GM06990 (cell line): ENCODE data around the gene GALM.
"Not testable (repeated sequence)": the region's sequence is repeated elsewhere in the genome, so short reads cannot be mapped to it uniquely, and the experiment has no call there.

ENCODE experiments used
- DNase-seq: peaks from one replicate; pipeline ENCODE4 v3.0.0-alpha.2; 2011; ENCODE audit not compliant: insufficient read length; ENCODE audit errors: extremely low read depth
- H3K27me3 ChIP-seq: replicated peaks from 2 replicates; pipeline ENCODE4 v1.6.0; 2011; ENCODE audit warnings: low read length; ENCODE audit not compliant: control insufficient read depth, insufficient read depth
- H3K36me3 ChIP-seq: 2 replicates; pipeline ENCODE4 v1.5.1; 2011; ENCODE audit warnings: low read length; ENCODE audit not compliant: control insufficient read depth, insufficient read depth
- H3K4me3 ChIP-seq: replicated peaks from 2 replicates; pipeline ENCODE4 v1.5.1; 2011; ENCODE audit warnings: low read depth, mild to moderate bottlenecking, control low read depth, low read length
- CTCF ChIP-seq: IDR thresholded peaks from 2 replicates; pipeline ENCODE4 v1.5.1; 2011; ENCODE audit warnings: low read length, control low read depth, mild to moderate bottlenecking, inconsistent platforms; ENCODE audit not compliant: insufficient read depth, poor library complexity, severe bottlenecking

GALM gene

GRCh38 chr2:38733300-38733971 is 67.5 kb downstream of the GALM start:
- no peak overlapping the region for H3K4me3 ChIP-seq
- no peaks in the 10 kb centered on the region for H3K27me3 ChIP-seq
- DNase-seq: no peak
- no peak for TF ChIP-seq CTCF
- peaks cover 1% of the 10 kb centered on the region for H3K36me3 ChIP-seq

- no peak for TF ChIP-seq CTCF
- Histone ChIP-seq H3K36me3 (peaks cover 1% of the 10 kb centered on the region), H3K27me3 (no peaks in the 10 kb centered on the region), H3K4me3 (no peak overlapping the region)
- no peak for DNase-seq
These were observed 68.6 kb downstream of the GALM start for GRCh38 chr2:38734299-38735058.

- Histone ChIP-seq H3K4me3 (no peak overlapping the region), H3K36me3 (peaks cover 1% of the 10 kb centered on the region), H3K27me3 (no peaks in the 10 kb centered on the region)
- no peak for TF ChIP-seq CTCF
- DNase-seq: no peak
These were observed 70.0 kb downstream of the GALM start for GRCh38 chr2:38735999-38736320.

- H3K36me3 ChIP-seq, H3K4me3 ChIP-seq, H3K27me3 ChIP-seq, DNase-seq: not testable (repeated sequence)
These were observed 71.2 kb downstream of the GALM start for GRCh38 chr2:38737000-38737698.

- no peaks in the 10 kb centered on the region for H3K27me3 ChIP-seq
- DNase-seq: no peak
- no peak overlapping the region for H3K4me3 ChIP-seq
- H3K36me3 ChIP-seq: peaks cover 4% of the 10 kb centered on the region
- no peak for TF ChIP-seq CTCF
These were observed 72.0 kb downstream of the GALM start for GRCh38 chr2:38737925-38738324.

- DNase-seq: no peak
- H3K36me3 ChIP-seq: peaks cover 5% of the 10 kb centered on the region
- no peaks in the 10 kb centered on the region for H3K27me3 ChIP-seq
- H3K4me3 ChIP-seq: no peak overlapping the region
- no peak for TF ChIP-seq CTCF
These were observed 73.6 kb downstream of the GALM start for GRCh38 chr2:38739524-38739923.
